Dedifferentiated amniotic fluid mesenchymal stem cell (primary cell): ENCODE measurements around the gene CCDC69.

Experiments used
- DNase-seq: peaks from one replicate; pipeline ENCODE4 v3.0.0-alpha.2; 2016; ENCODE audit errors: extremely low spot score

CCDC69 gene

DNA sequence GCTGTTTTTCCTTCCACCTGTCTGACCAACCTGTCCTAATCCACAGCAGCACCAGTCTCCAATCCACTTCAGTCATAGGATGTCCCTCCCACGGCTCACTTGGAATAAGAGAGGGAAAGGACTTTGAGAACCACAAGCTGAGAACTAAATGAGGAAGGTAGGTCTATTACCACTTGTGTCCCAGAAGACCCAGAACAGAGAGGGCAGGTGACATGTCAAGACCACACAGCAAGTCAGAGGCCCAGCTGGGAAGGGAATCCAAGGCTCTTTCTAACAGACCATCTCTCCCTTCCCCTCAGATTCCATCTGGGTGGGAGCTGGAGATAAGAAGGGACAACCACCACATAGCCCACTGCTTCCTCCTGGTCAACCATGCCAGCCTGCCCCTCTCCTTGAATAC lies 81.0 kb downstream of the CCDC69 start:
- no peak for DNase-seq

DNA sequence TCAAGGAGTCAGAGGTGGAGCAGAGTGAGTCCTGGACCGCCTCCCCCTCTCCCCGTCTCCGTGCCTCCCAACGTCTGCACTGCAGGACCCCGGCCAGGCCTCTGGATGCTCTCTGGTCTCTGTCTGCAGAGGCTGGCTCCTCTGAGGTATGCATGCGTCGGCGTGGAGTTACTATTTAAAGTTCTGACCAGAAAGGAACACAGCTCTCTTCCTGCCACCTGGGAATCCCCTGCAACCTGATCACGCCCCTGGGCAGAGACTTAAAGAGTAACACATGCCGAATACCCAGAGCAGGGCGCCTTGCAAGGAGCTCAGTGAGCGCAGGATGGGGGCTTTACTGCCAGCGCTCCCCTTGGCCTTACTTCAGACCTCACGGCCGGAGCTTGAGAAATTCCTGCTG lies 82.4 kb downstream of the CCDC69 start:
- DNase-seq, result no peak

DNA sequence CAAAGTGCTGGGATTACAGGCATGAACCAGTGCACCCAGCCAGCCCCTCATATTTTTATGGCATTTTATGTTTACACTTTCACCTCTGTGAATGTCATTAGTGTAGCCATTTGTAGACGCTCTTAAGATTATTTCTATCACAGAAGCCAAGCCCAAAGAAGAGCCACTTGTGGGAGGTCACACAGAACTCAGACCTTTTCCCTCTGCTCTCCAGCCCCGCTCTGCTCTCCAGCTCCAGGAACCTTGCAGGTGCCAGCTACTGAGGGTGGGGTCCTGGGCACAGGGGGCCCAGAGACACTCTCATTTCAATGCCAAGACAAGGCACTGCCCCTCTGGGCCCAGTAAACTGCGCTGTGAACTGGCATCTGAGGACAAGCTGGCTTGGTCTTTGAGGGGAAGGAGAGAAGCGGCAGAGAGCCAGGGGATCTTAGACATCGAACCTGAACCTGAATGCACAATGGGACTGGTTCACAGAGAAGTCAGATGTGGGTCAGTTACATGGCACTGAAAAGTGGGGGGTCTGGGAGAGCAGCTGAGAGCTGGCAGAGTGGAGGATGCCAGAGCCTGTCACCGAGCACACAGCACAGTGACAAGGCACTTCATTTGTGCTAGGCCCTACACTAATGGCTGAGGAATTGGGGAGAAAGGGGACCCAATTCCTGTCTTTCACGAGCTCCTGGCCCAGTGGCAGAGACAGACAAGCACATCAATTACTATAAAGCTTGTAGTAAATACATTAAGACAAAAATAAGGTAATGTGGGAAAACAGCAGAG lies 83.0 kb downstream of the CCDC69 start:
- no peak for DNase-seq

DNA sequence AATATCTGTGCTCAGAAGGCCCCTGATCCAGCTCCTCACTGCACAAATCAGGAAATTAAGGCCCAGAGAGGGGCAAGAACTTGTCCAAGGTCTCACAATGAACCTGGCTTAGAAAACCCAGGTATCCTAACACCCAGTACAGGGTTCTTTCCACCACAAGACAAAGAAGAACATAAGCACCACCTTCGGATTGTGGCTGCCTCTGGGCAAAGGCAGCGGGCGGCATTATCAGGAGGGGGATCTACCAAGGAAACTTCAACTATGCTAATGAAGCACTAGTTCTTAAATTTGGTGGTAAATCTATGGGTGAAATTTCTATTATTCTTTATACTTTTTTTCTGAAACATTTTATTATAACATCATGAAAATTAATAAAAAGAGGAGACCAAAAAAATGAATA lies 84.2 kb downstream of the CCDC69 start:
- DNase-seq, result no peak

DNA sequence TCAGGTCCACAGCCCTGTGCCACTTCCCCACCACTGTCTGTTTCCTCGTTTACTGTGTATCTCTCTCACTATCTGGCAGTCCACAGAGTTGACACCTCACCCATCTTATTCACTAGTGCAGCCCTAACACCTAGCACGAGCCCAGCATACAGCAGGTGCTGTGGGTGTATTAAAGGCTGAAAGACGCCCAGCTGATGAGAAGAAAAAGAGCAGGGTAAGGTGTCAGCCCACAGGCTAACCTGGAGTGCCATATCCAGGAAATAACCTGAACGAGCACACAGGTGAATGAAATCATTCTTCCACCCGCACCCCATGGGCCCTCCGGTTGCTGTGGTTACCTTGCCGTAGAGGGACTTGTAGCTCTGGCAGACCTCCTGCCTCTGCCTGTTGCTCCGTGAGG lies 84.9 kb downstream of the CCDC69 start:
- no peak for DNase-seq

DNA sequence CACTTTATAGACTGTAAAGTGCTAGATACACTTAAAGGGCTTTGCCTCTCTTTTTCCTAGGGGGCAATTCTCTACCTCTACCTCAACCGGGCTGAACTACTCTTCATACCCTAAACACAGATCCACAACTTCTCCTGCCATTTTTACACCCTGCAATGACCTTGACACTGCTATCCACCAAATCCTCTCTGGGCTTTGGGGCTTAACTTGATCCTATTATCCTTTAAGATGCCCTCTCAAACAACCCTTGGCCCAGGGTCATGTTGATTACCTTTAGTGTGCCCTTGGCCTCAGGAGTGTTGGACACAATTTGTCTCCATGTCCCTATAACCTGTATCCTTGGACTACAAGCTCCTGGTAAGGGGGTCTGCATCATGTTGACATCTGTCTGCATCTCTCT lies 85.8 kb downstream of the CCDC69 start:
- no peak for DNase-seq

DNA sequence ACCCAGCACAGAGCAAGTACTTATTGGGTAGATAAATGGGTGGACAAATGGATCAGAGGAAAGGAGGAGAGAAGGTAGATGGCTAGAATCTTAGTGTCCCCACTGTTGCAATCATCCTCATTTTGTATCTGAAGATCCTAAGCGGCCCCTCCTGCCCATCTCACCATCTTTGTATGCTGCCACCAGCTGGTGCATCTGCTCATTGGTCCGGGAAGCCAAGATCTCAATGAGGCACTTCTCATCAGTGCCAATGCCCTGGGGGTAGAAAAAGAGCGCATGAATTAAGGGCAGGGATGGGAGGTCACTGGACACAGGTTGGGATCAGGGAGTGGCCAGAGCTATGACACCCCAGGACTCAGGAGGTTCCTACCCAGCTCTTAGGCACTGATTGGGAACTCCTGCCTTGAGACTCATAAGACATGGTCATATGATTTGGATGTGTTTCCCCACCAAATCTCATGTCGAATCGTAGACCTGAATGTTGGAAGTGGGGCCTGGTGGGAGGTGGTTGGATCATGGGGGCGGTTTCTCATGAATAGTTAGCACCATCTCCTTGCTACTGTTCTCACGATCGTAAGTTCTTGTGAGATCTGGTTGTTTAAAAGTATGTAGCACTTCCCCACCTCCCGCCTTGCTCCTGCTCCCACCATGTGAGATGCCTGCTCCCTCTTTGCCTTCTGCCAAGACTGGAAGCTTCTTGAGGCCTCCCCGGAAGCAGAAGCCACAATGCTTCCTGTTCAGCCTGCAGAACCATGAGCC lies 86.6 kb downstream of the CCDC69 start:
- no peak for DNase-seq

DNA sequence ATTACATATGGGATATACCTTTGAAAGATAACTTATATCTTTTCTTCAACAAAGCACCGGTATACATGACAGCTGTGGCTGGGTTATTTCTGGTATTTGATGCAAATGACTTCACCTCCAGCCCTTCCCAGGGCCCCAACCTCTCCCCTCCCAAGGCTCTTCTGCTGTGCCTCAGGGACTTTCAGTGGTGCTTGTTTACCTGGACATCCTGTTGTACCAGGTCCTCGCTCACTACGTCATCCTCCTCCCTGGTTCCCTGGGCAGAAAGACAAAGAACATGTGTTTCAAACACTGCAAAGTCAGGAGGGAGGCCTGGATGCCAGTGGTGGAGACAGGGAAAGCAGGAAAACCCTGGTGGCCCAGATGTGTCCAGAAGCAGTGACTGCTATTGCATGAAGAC lies 89.7 kb downstream of the CCDC69 start:
- DNase-seq, result no peak

DNA sequence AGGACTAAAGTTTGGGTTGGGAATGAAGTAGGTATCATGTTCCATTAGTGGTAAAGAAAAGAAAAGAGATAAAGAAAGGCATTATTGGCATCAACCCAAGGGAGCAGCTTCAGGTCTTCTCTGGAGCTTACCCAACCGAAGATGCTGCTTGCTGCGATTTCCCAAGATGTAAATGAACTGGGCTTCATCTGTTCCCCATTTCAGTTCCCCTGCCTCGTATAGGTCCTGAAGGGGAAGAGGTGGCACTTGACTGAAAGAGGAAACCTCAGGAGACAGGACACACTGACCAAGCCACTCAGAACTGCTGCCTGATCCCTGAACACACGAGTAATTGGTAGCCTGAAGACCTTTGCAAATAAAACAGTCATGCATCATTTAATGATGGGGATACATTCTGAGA lies 90.9 kb downstream of the CCDC69 start:
- DNase-seq, result no peak
